DOHH2 (cell line): Measurements from ENCODE around the gene ABR.

Experiments used
- CTCF ChIP-seq: fragments of 200-600 bp; sonication (generic); IDR thresholded peaks from one replicate; pipeline ENCODE4 v1.5.1; 2014; ENCODE audit warnings: antibody characterized with exemption, mild to moderate bottlenecking, low read depth, low read length; ENCODE audit not compliant: poor library complexity, severe bottlenecking
- EZH2phosphoT487 ChIP-seq: fragments of 200-600 bp; sonication (generic); IDR thresholded peaks from 2 replicates; pipeline ENCODE4 v1.6.1; 2017; ENCODE audit warnings: borderline replicate concordance, mild to moderate bottlenecking, antibody characterized with exemption, low read length, moderate library complexity, mixed read lengths

GRCh38 chr17:976312-976711 lies 203.5 kb downstream of the ABR start:
- TF ChIP-seq CTCF (no peak), EZH2phosphoT487 (no peak)
